WTC11 (cell line): ENCODE data around the gene DCP1B. TPM values are rescaled to one million over a fixed set of nuclear protein-coding genes. Genes with fewer than 3 reads are reported as not detected.

Experiments
- ATAC-seq: fragments of 200-7000 bp; cut with Tn5 transposase; 2 replicates; pipeline ENCODE4 v1.10.0; 2021; ENCODE audit warnings: mild to moderate bottlenecking, moderate library complexity
- CTCF ChIA-PET: fragments of 300-600 bp; sonication (Branson Sonifier 250); formaldehyde crosslinking; loops from one replicate; lab custom pipeline; 2021; ENCODE audit warnings: antibody characterized with exemption; lab: Charles Lee
- POLR2A ChIA-PET: fragments of 350-600 bp; sonication (Branson Sonifier 250); formaldehyde crosslinking; loops from one replicate; lab custom pipeline; 2021; ENCODE audit warnings: antibody characterized with exemption; lab: Charles Lee
- DNase-seq: peaks from one replicate; pipeline ENCODE4 v3.0.0; 2021; ENCODE audit warnings: low spot score
- H3K27ac Mint-ChIP-seq: 2 replicates; pipeline ENCODE4 v1.8.0; 2021; ENCODE audit warnings: mixed read lengths
- H3K27me3 Mint-ChIP-seq: 2 replicates; pipeline ENCODE4 v1.8.0; 2021; ENCODE audit warnings: low read depth, mild to moderate bottlenecking, moderate library complexity, mixed read lengths
- H3K36me3 Mint-ChIP-seq: 2 replicates; pipeline ENCODE4 v1.8.0; 2021; ENCODE audit warnings: mixed read lengths
- H3K4me1 Mint-ChIP-seq: 2 replicates; pipeline ENCODE4 v1.8.0; 2022; ENCODE audit warnings: mixed read lengths
- H3K4me3 Mint-ChIP-seq: 2 replicates; pipeline ENCODE4 v1.8.0; 2021; ENCODE audit warnings: mild to moderate bottlenecking, moderate library complexity, mixed read lengths
- H3K9me3 Mint-ChIP-seq: 2 replicates; pipeline ENCODE4 v1.8.0; 2021; ENCODE audit warnings: mixed read lengths
- ATF3 ChIP-seq: sonication (generic); formaldehyde crosslinking; conservative IDR thresholded peaks from 2 replicates; pipeline ENCODE4 v1.8.1; 2022; ENCODE audit warnings: mild to moderate bottlenecking, missing genetic modification reagents
- E2F4 ChIP-seq: sonication (generic); formaldehyde crosslinking; IDR thresholded peaks from 2 replicates; pipeline ENCODE4 v1.8.1; 2022; ENCODE audit warnings: low read depth, mild to moderate bottlenecking, moderate library complexity, missing genetic modification reagents, borderline replicate concordance
- EMX1 ChIP-seq: fragments of 250-450 bp; sonication (Bioruptor Pico); IDR thresholded peaks from 2 replicates; pipeline ENCODE4 v1.8.0; 2021; ENCODE audit warnings: mild to moderate bottlenecking
- FOXK1 ChIP-seq: sonication (generic); formaldehyde crosslinking; IDR thresholded peaks from 2 replicates; pipeline ENCODE4 v1.8.0; 2022; ENCODE audit warnings: mild to moderate bottlenecking, moderate library complexity, missing genetic modification reagents
- GABPB1 ChIP-seq: sonication (generic); formaldehyde crosslinking; IDR thresholded peaks from 2 replicates; pipeline ENCODE4 v1.8.1; 2023; ENCODE audit warnings: mild to moderate bottlenecking, missing genetic modification reagents
- HMGA2 ChIP-seq: fragments of 250-450 bp; sonication (Bioruptor Pico); IDR thresholded peaks from 2 replicates; pipeline ENCODE4 v1.4.0; 2021; ENCODE audit warnings: mild to moderate bottlenecking, moderate library complexity
- HMGXB4 ChIP-seq: sonication (generic); formaldehyde crosslinking; IDR thresholded peaks from 2 replicates; pipeline ENCODE4 v1.8.1; 2023; ENCODE audit warnings: mild to moderate bottlenecking, moderate library complexity, missing genetic modification reagents
- MAX ChIP-seq: sonication (generic); formaldehyde crosslinking; IDR thresholded peaks from 2 replicates; pipeline ENCODE4 v1.8.0; 2022; ENCODE audit warnings: mild to moderate bottlenecking, missing genetic modification reagents
- NR1H2 ChIP-seq: sonication (generic); formaldehyde crosslinking; IDR thresholded peaks from 2 replicates; pipeline ENCODE4 v1.9.0; 2021; ENCODE audit warnings: mild to moderate bottlenecking, moderate library complexity, missing genetic modification reagents
- SP1 ChIP-seq: sonication (generic); formaldehyde crosslinking; conservative IDR thresholded peaks from 2 replicates; pipeline ENCODE4 v1.8.1; 2022; ENCODE audit warnings: missing genetic modification reagents
- TCF7 ChIP-seq: sonication (generic); formaldehyde crosslinking; IDR thresholded peaks from 2 replicates; pipeline ENCODE4 v1.8.0; 2022; ENCODE audit warnings: mild to moderate bottlenecking, low read depth, missing genetic modification reagents, moderate library complexity
- TEAD4 ChIP-seq: sonication (generic); formaldehyde crosslinking; IDR thresholded peaks from 2 replicates; pipeline ENCODE4 v1.8.0; 2022; ENCODE audit warnings: mild to moderate bottlenecking, missing genetic modification reagents
- ZBTB43 ChIP-seq: sonication (generic); formaldehyde crosslinking; IDR thresholded peaks from 2 replicates; pipeline ENCODE4 v1.8.1; 2023; ENCODE audit warnings: mild to moderate bottlenecking, missing genetic modification reagents
- ZMAT4 ChIP-seq: fragments of 250-450 bp; sonication (Bioruptor Pico); IDR thresholded peaks from 2 replicates; pipeline ENCODE4 v1.9.0; 2021; ENCODE audit warnings: mild to moderate bottlenecking
- ZNF232 ChIP-seq: sonication (generic); formaldehyde crosslinking; IDR thresholded peaks from 2 replicates; pipeline ENCODE4 v1.8.0; 2022; ENCODE audit warnings: mild to moderate bottlenecking, missing genetic modification reagents
- ZNF396 ChIP-seq: fragments of 250-450 bp; sonication (Bioruptor Pico); IDR thresholded peaks from 2 replicates; pipeline ENCODE4 v1.8.0; 2021; ENCODE audit warnings: mild to moderate bottlenecking, moderate library complexity, borderline replicate concordance
- ZNF425 ChIP-seq: fragments of 250-450 bp; sonication (Bioruptor Pico); conservative IDR thresholded peaks from 2 replicates; pipeline ENCODE4 v1.9.0; 2021; ENCODE audit warnings: mild to moderate bottlenecking
- total RNA-seq: library from RNA; stranded (reverse); gene quantifications from 3 replicates; pipeline ENCODE4 v1.2.3, GENCODE V29; 2021
- TF ChIP-seq, protein P1 (sequence below): sonication (generic); formaldehyde crosslinking; IDR thresholded peaks from 2 replicates; pipeline ENCODE4 v1.8.1; 2022; ENCODE audit warnings: mild to moderate bottlenecking, missing genetic modification reagents, moderate library complexity, borderline replicate concordance
- TF ChIP-seq, protein P2 (sequence below): sonication (generic); formaldehyde crosslinking; IDR thresholded peaks from 2 replicates; pipeline ENCODE4 v1.8.0; 2022; ENCODE audit warnings: mild to moderate bottlenecking, missing genetic modification reagents
- TF ChIP-seq, protein P3 (sequence below): fragments of 250-450 bp; sonication (Bioruptor Pico); IDR thresholded peaks from 2 replicates; pipeline ENCODE4 v1.8.0; 2021; ENCODE audit warnings: mild to moderate bottlenecking

The DCP1B gene
- total RNA-seq, 1 experiment from 2014 or later, result 25.1 TPM

DNA sequence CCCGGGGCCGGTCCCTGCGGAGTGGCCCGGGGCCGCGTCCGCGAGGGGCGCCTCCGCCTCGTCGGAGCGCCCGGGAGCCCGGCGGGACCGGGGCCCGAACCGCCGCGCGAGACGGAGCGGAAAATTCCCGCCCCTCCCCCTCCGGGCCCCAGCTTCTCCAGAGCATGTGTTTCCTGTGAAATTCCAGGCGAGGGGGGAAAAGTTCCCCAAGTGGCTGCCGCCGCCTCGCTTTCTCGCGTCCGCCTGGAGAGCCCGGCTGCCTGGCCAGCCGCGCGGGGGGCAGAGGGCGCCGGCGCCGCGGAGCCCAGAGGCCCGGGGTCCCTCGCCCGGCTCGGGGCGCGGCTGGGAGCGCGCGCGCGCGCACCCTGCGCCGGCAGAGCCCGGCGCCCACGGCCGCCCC is 49.4 kb upstream of the DCP1B start:
- TF ChIP-seq MAX (CRISPR knock-in tag) (no peak), ZNF425 (CRISPR knock-in tag) (no peak), TCF7 (CRISPR knock-in tag) (no peak), ZNF396 (CRISPR knock-in tag) (no peak), ATF3 (CRISPR knock-in tag) (no peak), SP1 (CRISPR knock-in tag) (0 out of 2 replicates have a peak, but pooled peaks have one; percentile 28), HMGXB4 (CRISPR knock-in tag) (no peak)
- TF ChIP-seq, protein P1, sequence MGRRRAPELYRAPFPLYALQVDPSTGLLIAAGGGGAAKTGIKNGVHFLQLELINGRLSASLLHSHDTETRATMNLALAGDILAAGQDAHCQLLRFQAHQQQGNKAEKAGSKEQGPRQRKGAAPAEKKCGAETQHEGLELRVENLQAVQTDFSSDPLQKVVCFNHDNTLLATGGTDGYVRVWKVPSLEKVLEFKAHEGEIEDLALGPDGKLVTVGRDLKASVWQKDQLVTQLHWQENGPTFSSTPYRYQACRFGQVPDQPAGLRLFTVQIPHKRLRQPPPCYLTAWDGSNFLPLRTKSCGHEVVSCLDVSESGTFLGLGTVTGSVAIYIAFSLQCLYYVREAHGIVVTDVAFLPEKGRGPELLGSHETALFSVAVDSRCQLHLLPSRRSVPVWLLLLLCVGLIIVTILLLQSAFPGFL (CRISPR knock-in tag), result no peak
- TF ChIP-seq, all 79 proteins: peak for 1
- Mint-ChIP-seq H3K27ac (no peak overlapping the region), H3K36me3 (no peaks in the 10 kb centered on the region), H3K4me3 (no peak overlapping the region), H3K4me1 (peaks cover 54% of the 10 kb centered on the region), H3K27me3 (peaks cover 58% of the 10 kb centered on the region), H3K9me3 (no peaks in the 10 kb centered on the region)
- POLR2A ChIA-PET, result no interaction called here
- CTCF ChIA-PET, result interaction anchor here (1.7 kb wide), 1 partner anchor 228 kb away, joined by 9 read pairs; no protein-coding TSS in a partner anchor
- ATAC-seq (no peak), DNase-seq (no peak)

GRCh38 chr12:2052826-2053678 is 48.8 kb upstream of the DCP1B start, which contains the start of gene CACNA1C:
Gene CACNA1C, plus strand, starts transcription at chr12:2052987. Its CDS starts 576 bp downstream, at chr12:2053563.
- H3K27me3 Mint-ChIP-seq, result peaks cover 58% of the 10 kb centered on the region
- peaks cover 52% of the 10 kb centered on the region for H3K4me1 Mint-ChIP-seq
- peak; percentile 71 for DNase-seq
- CTCF ChIA-PET, result interaction anchor here (0.5 to 1.0 kb wide), 8 partner anchors 19 to 343 kb away, joined by 3 to 4 read pairs (median 3); no protein-coding TSS in a partner anchor
- no peak for TF ChIP-seq EMX1 (CRISPR knock-in tag)
- no peak for TF ChIP-seq E2F4 (CRISPR knock-in tag)
- TF ChIP-seq TCF7 (CRISPR knock-in tag), result no peak
- TF ChIP-seq, protein P2, sequence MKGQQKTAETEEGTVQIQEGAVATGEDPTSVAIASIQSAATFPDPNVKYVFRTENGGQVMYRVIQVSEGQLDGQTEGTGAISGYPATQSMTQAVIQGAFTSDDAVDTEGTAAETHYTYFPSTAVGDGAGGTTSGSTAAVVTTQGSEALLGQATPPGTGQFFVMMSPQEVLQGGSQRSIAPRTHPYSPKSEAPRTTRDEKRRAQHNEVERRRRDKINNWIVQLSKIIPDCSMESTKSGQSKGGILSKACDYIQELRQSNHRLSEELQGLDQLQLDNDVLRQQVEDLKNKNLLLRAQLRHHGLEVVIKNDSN, result no peak
- TF ChIP-seq FOXK1 (CRISPR knock-in tag), result no peak
- no peak for TF ChIP-seq ZNF232 (CRISPR knock-in tag)
- TF ChIP-seq, protein P3, sequence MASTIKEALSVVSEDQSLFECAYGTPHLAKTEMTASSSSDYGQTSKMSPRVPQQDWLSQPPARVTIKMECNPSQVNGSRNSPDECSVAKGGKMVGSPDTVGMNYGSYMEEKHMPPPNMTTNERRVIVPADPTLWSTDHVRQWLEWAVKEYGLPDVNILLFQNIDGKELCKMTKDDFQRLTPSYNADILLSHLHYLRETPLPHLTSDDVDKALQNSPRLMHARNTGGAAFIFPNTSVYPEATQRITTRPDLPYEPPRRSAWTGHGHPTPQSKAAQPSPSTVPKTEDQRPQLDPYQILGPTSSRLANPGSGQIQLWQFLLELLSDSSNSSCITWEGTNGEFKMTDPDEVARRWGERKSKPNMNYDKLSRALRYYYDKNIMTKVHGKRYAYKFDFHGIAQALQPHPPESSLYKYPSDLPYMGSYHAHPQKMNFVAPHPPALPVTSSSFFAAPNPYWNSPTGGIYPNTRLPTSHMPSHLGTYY (CRISPR knock-in tag), result no peak
- no peak for TF ChIP-seq ZMAT4 (CRISPR knock-in tag)
- TF ChIP-seq HMGA2 (CRISPR knock-in tag), result no peak
- TF ChIP-seq GABPB1 (CRISPR knock-in tag), result no peak
- no peak for TF ChIP-seq ZBTB43 (CRISPR knock-in tag)
- TF ChIP-seq NR1H2 (CRISPR knock-in tag), result no peak
- no peak for TF ChIP-seq TEAD4 (CRISPR knock-in tag)
- TF ChIP-seq, all 79 proteins: peak for 0
- Mint-ChIP-seq H3K9me3 (no peaks in the 10 kb centered on the region), H3K36me3 (no peaks in the 10 kb centered on the region), H3K27ac (no peak within 1 kb of the TSS), H3K4me3 (peak within 1 kb of the TSS; percentile 86)
- POLR2A ChIA-PET, result no interaction called here
- ATAC-seq, result peak; percentile 50
